Neuronal stem cell (in vitro differentiated cells): ENCODE data around the gene ANKRD13B.

Source experiments
- DNase-seq: peaks from one replicate; pipeline ENCODE4 v3.0.0-alpha.2; 2013; ENCODE audit warnings: low spot score
- H2AFZ ChIP-seq: one replicate; pipeline ENCODE4 v1.6.1; 2013; ENCODE audit warnings: mild to moderate bottlenecking, low read length, inconsistent platforms
- H2AK5ac ChIP-seq: 2 replicates; pipeline ENCODE4 v1.6.1; 2013; ENCODE audit warnings: low read depth, mild to moderate bottlenecking, inconsistent platforms, low read length, moderate library complexity, mixed read lengths
- H2BK120ac ChIP-seq: 2 replicates; pipeline ENCODE4 v1.6.1; 2013; ENCODE audit warnings: low read depth, mild to moderate bottlenecking, inconsistent platforms, low read length, moderate library complexity, mixed read lengths
- H2BK12ac ChIP-seq: one replicate; pipeline ENCODE4 v1.6.1; 2013; ENCODE audit warnings: low read length, inconsistent platforms
- H2BK15ac ChIP-seq: 2 replicates; pipeline ENCODE4 v1.6.1; 2013; ENCODE audit warnings: mild to moderate bottlenecking, low read length, inconsistent platforms, mixed read lengths
- H2BK5ac ChIP-seq: one replicate; pipeline ENCODE4 v1.6.1; 2013; ENCODE audit warnings: inconsistent platforms, mild to moderate bottlenecking, low read length, moderate library complexity
- H3K14ac ChIP-seq: one replicate; pipeline ENCODE4 v1.6.1; 2013; ENCODE audit warnings: low read length, inconsistent platforms
- H3K18ac ChIP-seq: 2 replicates; pipeline ENCODE4 v1.6.1; 2013; ENCODE audit warnings: low read length, inconsistent platforms
- H3K23ac ChIP-seq: 2 replicates; pipeline ENCODE4 v1.6.1; 2013; ENCODE audit warnings: low read depth, mild to moderate bottlenecking, mixed read lengths, low read length, inconsistent platforms; ENCODE audit not compliant: poor library complexity
- H3K27ac ChIP-seq: replicated peaks from 3 replicates; pipeline ENCODE4 v1.5.1; 2013; ENCODE audit warnings: low read length, inconsistent platforms
- H3K27me3 ChIP-seq, 3 experiments: 2 replicates each; pipeline ENCODE4 v1.6.1; 2013; ENCODE audit warnings: low read length in 3 of 3, mild to moderate bottlenecking in 2 of 3, inconsistent platforms in 1 of 3, low read depth in 1 of 3, mixed read lengths in 1 of 3, moderate library complexity in 1 of 3; ENCODE audit not compliant: control insufficient read depth in 3 of 3, insufficient read depth in 3 of 3
- H3K36me3 ChIP-seq, 2 donors: replicated peaks in 1 of 2; 2 replicates each; pipeline ENCODE4 v1.6.1; 2013; ENCODE audit warnings: low read length in 2 of 2; ENCODE audit not compliant: control insufficient read depth in 2 of 2, insufficient read depth in 2 of 2
- H3K4ac ChIP-seq: 2 replicates; pipeline ENCODE4 v1.6.1; 2013; ENCODE audit warnings: inconsistent platforms, mild to moderate bottlenecking, low read length, moderate library complexity
- H3K4me1 ChIP-seq, 2 donors: 1 replicate in 1 of 2; 2 replicates in 1 of 2; pipeline ENCODE4 v1.6.1; 2013; ENCODE audit warnings: low read length in 2 of 2, low read depth in 1 of 2; ENCODE audit not compliant: control insufficient read depth in 2 of 2, insufficient read depth in 1 of 2
- H3K4me2 ChIP-seq: one replicate; pipeline ENCODE4 v1.6.1; 2013; ENCODE audit warnings: mild to moderate bottlenecking, low read length, inconsistent platforms; ENCODE audit not compliant: insufficient read depth, poor library complexity, severe bottlenecking
- H3K4me3 ChIP-seq, 2 donors: 2 replicates each; pipeline ENCODE4 v1.5.1; 2013; ENCODE audit warnings: low read length in 2 of 2, mild to moderate bottlenecking in 2 of 2, inconsistent platforms in 1 of 2, moderate library complexity in 1 of 2
- H3K79me1 ChIP-seq: one replicate; pipeline ENCODE4 v1.6.1; 2013; ENCODE audit warnings: low read depth, mild to moderate bottlenecking, inconsistent platforms, low read length, moderate library complexity
- H3K9ac ChIP-seq: one replicate; pipeline ENCODE4 v1.6.1; 2013; ENCODE audit warnings: mild to moderate bottlenecking, low read depth, low read length, inconsistent platforms; ENCODE audit not compliant: poor library complexity
- H3K9me3 ChIP-seq, 2 donors: replicated peaks in 1 of 2; 2 replicates each; pipeline versions ENCODE3 to v1.6.1; 2013; ENCODE audit warnings: low read length in 2 of 2, mild to moderate bottlenecking in 2 of 2, inconsistent platforms in 1 of 2, low read depth in 1 of 2, mixed read lengths in 1 of 2, moderate library complexity in 1 of 2; ENCODE audit not compliant: control insufficient read depth in 2 of 2, insufficient read depth in 1 of 2
- H4K8ac ChIP-seq: one replicate; pipeline ENCODE4 v1.6.1; 2013; ENCODE audit warnings: low read depth, mild to moderate bottlenecking, inconsistent platforms, low read length, moderate library complexity
- H4K91ac ChIP-seq: one replicate; pipeline ENCODE4 v1.6.1; 2013; ENCODE audit warnings: low read length, low read depth, mild to moderate bottlenecking, inconsistent platforms; ENCODE audit not compliant: poor library complexity
- WGBS, 2 donors: extraction: QIAGEN DNeasy Blood & Tissue Kit; methylation state at CpG; one replicate each; pipeline ENCODE4 v1.1.7; 2013; ENCODE audit warnings: missing lambda C conversion rate in 2 of 2, mixed read lengths in 1 of 2; ENCODE audit not compliant: insufficient read length in 2 of 2, insufficient replicate concordance in 1 of 2; ENCODE audit errors: extremely low coverage in 2 of 2; 5-methylcytosine and 5-hydroxymethylcytosine counted together

Gene ANKRD13B

DNA sequence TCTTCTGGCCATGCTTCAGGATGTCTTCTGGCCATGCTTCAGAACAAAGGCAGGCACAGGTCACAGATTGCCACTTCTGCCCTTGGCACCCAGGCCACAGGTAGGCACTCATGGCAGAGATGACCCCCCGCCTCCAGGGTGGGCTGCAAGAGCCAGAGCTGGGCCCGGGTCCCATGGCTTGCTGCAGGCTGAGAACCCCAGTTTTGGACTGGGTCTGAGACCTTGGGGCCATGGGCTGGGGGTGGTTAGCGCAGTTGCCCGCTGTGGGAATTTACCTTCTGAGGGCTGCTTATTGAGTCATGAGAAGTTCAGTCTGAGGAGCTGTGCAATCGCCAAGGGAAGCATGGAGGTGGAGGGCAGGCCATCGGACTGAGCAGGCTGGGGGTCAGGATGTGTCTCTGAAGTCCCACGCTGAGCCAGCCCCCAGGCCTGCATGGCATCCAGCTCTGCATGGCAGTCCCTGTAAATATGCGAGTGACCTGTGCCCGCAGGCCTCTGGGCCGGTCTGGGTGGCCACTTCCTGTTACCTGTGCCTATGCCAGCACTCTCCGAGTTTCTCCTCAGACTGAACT is 1.7 kb downstream of the ANKRD13B start:
- Histone ChIP-seq H3K4ac (no peak overlapping the region), H3K4me3 (peak overlapping the region in 1 of 2 donors; percentile 66), H3K4me1 (peaks cover 54% of the 10 kb centered on the region in 2 donors), H3K18ac (peak overlapping the region; percentile 57), H3K9me3 (no peaks in the 10 kb centered on the region), H4K8ac (no peak overlapping the region), H4K91ac (no peak overlapping the region), H2BK15ac (peak overlapping the region; percentile 41), H3K4me2 (peak overlapping the region; percentile 97), H2BK120ac (no peak overlapping the region), H2BK12ac (no peak overlapping the region), H3K23ac (peak overlapping the region; percentile 5), H3K27ac (no peak overlapping the region), H2AK5ac (peak overlapping the region; percentile 31), H2AFZ (no peak overlapping the region), H3K27me3 (no peaks in the 10 kb centered on the region), H2BK5ac (no peak overlapping the region), H3K9ac (no peak overlapping the region), H3K36me3 (no peaks in the 10 kb centered on the region), H3K79me1 (peaks cover 8% of the 10 kb centered on the region), H3K14ac (no peak overlapping the region)
- no CpG with 5 or more reads among the region's 11 CpGs for WGBS, 2 donors
- DNase-seq, result no peak

GRCh38 chr17:29595107-29595942 is 2.4 kb downstream of the ANKRD13B start:
- Histone ChIP-seq H3K18ac (no peak overlapping the region), H4K8ac (no peak overlapping the region), H4K91ac (no peak overlapping the region), H2AK5ac (peak overlapping the region; percentile 31), H3K9me3 (no peaks in the 10 kb centered on the region), H3K23ac (peak overlapping the region; percentile 5), H2AFZ (no peak overlapping the region), H3K79me1 (peaks cover 10% of the 10 kb centered on the region), H2BK120ac (no peak overlapping the region), H3K4me3 (no peak overlapping the region), H3K36me3 (no peaks in the 10 kb centered on the region), H3K4ac (no peak overlapping the region), H2BK12ac (no peak overlapping the region), H3K27me3 (no peaks in the 10 kb centered on the region), H3K14ac (no peak overlapping the region), H3K4me2 (no peak overlapping the region), H3K4me1 (peaks cover 49 to 50% of the 10 kb centered on the region in 2 donors), H3K27ac (no peak overlapping the region), H3K9ac (no peak overlapping the region), H2BK5ac (no peak overlapping the region), H2BK15ac (no peak overlapping the region)
- DNase-seq, result no peak
- WGBS, 2 donors, result no CpG with 5 or more reads among the region's 7 CpGs

DNA sequence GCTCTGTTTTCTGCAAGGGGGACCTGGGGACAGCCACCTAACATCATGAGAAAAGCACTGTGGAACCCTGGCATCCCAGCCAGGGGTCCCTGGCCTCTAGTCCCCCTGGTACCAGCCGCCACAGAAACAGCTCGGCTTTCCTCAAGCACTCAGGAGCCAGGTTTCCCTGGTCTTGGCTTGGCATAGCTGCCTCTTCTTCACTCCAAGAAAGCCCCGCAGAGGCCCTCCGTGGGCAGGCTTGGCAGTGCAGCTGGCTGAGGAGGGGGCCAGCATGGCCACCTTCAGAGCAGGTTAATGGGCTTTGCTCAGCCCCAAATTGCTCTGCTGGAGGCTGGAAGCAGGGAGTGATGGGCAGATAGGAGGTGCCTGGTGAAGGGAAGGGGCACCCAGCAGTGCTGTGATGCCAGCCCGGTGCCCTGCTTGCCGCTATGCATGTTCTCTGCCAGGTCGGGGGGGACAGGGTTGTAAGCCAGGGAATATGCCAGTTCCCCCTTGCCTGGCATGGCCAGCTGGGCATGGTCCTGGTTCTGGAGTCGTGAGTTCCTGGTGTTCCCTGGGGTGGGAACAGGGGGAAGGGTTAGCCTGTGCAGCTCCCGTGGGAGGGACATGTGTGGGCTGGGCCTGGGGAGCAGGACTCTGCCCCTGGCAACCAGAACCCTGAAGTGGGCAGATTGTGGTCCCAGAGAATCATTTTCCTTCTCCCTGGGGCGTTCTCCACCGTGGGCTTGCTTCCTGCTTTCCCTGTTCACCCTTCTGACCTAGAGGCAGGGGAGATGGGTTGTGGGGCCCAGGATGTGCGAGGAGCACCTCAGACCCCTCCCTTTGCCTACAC is 3.2 kb downstream of the ANKRD13B start:
- no peak for DNase-seq
- H3K27ac ChIP-seq, result no peak overlapping the region
- H3K36me3 ChIP-seq, result no peaks in the 10 kb centered on the region
- no peak overlapping the region for H3K4me2 ChIP-seq
- H2BK15ac ChIP-seq, result peak overlapping the region; percentile 91
- no peak overlapping the region for H3K4me3 ChIP-seq
- H4K91ac ChIP-seq, result peak overlapping the region; percentile 33
- H3K23ac ChIP-seq, result peak overlapping the region; percentile 46
- H3K27me3 ChIP-seq, result no peaks in the 10 kb centered on the region
- no peak overlapping the region for H3K14ac ChIP-seq
- H3K18ac ChIP-seq, result peak overlapping the region; percentile 73
- no peak overlapping the region for H3K4ac ChIP-seq
- H2BK120ac ChIP-seq, result no peak overlapping the region
- no peaks in the 10 kb centered on the region for H3K9me3 ChIP-seq
- WGBS, 2 donors, result no CpG with 5 or more reads among the region's 12 CpGs
- H2BK12ac ChIP-seq, result no peak overlapping the region
- H2BK5ac ChIP-seq, result no peak overlapping the region
- no peak overlapping the region for H3K9ac ChIP-seq
- no peak overlapping the region for H4K8ac ChIP-seq
- peaks cover 41 to 47% of the 10 kb centered on the region in 2 donors for H3K4me1 ChIP-seq
- H2AK5ac ChIP-seq, result peak overlapping the region; percentile 58
- peaks cover 11% of the 10 kb centered on the region for H3K79me1 ChIP-seq
- H2AFZ ChIP-seq, result no peak overlapping the region
